WERI-Rb-1 (cell line): Measurements from ENCODE around the gene GTF3A.

ENCODE experiments used
- DNase-seq: peaks from one replicate; pipeline ENCODE4 v3.0.0-alpha.2; 2020
- H3K27ac ChIP-seq: fragments of 250-450 bp; sonication (Bioruptor Pico); 2 replicates; pipeline ENCODE4 v1.5.1; 2020; ENCODE audit warnings: mild to moderate bottlenecking, moderate library complexity
- H3K27me3 ChIP-seq: fragments of 250-450 bp; sonication (Bioruptor Pico); 2 replicates; pipeline ENCODE4 v1.5.1; 2021; ENCODE audit warnings: mild to moderate bottlenecking, low read depth, moderate library complexity; ENCODE audit not compliant: insufficient read depth, severe bottlenecking
- H3K36me3 ChIP-seq: fragments of 250-450 bp; sonication (Bioruptor Pico); 2 replicates; pipeline ENCODE4 v1.5.1; 2020; ENCODE audit warnings: mild to moderate bottlenecking, moderate library complexity
- H3K4me3 ChIP-seq: 2 replicates; pipeline ENCODE4 v1.5.1; 2011; ENCODE audit warnings: low read depth, mild to moderate bottlenecking, control low read depth, low read length
- H3K9me3 ChIP-seq: fragments of 250-450 bp; sonication (Bioruptor Pico); 2 replicates; pipeline ENCODE4 v1.5.1; 2021; ENCODE audit warnings: mild to moderate bottlenecking, moderate library complexity; ENCODE audit not compliant: severe bottlenecking
- TF ChIP-seq, protein P1 (sequence below): IDR thresholded peaks from 2 replicates; pipeline ENCODE4 v1.5.1; 2011; ENCODE audit warnings: low read depth, mild to moderate bottlenecking, control low read depth, inconsistent platforms, low read length

GTF3A gene

DNA sequence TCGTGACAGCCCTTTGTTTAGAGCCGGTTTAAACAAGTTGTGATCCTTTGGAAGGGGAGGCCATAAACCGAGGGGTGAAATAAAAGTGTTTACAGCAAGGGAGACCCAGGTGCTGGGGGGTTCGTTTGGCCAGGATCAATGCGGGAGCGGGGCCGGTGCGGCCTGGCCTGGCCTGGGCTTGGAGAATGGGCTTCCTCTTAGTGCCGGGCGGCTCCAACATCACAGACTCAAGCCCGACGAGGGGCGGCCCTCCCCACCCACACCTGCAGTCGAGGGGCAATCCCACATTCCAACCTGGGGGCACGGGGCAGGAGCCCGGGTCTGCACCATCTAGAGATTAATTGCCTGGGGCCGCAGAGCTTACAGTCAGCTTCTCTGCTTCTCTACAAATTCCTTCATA lies 42.8 kb upstream of the GTF3A start:
- TF ChIP-seq, protein P1, sequence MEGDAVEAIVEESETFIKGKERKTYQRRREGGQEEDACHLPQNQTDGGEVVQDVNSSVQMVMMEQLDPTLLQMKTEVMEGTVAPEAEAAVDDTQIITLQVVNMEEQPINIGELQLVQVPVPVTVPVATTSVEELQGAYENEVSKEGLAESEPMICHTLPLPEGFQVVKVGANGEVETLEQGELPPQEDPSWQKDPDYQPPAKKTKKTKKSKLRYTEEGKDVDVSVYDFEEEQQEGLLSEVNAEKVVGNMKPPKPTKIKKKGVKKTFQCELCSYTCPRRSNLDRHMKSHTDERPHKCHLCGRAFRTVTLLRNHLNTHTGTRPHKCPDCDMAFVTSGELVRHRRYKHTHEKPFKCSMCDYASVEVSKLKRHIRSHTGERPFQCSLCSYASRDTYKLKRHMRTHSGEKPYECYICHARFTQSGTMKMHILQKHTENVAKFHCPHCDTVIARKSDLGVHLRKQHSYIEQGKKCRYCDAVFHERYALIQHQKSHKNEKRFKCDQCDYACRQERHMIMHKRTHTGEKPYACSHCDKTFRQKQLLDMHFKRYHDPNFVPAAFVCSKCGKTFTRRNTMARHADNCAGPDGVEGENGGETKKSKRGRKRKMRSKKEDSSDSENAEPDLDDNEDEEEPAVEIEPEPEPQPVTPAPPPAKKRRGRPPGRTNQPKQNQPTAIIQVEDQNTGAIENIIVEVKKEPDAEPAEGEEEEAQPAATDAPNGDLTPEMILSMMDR: no peak
- Histone ChIP-seq H3K27me3 (peaks cover 90% of the 10 kb centered on the region), H3K36me3 (no peaks in the 10 kb centered on the region), H3K4me3 (no peak overlapping the region), H3K27ac (no peak overlapping the region), H3K9me3 (peaks cover 2% of the 10 kb centered on the region)
- no peak for DNase-seq

GRCh38 chr13:27383104-27383921 lies 41.1 kb upstream of the GTF3A start:
- TF ChIP-seq, protein P1: 0 out of 2 replicates have a peak, but pooled peaks have one; percentile 10
- H3K4me3 ChIP-seq: no peak overlapping the region
- no peaks in the 10 kb centered on the region for H3K36me3 ChIP-seq
- DNase-seq: no peak
- H3K27ac ChIP-seq: no peak overlapping the region
- peaks cover 2% of the 10 kb centered on the region for H3K9me3 ChIP-seq
- peaks cover 90% of the 10 kb centered on the region for H3K27me3 ChIP-seq

- DNase-seq: no peak
- no peaks in the 10 kb centered on the region for H3K36me3 ChIP-seq
- H3K27ac ChIP-seq: no peak overlapping the region
- TF ChIP-seq, protein P1: no peak
- H3K27me3 ChIP-seq: peaks cover 94% of the 10 kb centered on the region
- no peak overlapping the region for H3K4me3 ChIP-seq
- peaks cover 2% of the 10 kb centered on the region for H3K9me3 ChIP-seq
Observed at GRCh38 chr13:27384285-27384684, 40.1 kb upstream of the GTF3A start.

DNA sequence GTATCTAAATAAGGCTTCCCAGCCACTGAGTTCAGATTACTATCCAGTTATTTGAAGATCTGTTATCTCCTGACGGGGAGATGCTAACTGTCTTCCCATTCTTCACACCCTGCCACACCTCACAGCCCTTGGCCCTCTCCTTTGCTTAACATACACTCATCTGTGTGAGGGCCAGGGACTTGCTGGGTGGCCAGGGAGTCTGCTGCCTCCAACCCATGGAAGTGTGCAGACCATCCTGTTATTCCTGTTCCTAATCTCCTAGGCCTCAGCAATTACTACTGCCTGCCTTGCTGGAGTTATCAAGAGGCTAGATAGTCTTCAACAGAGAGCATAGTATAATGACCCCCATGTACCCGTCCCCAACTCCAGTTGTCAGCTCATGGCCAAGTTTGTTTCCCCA lies 36.2 kb upstream of the GTF3A start:
- TF ChIP-seq, protein P1: no peak
- no peak overlapping the region for H3K4me3 ChIP-seq
- peaks cover 94% of the 10 kb centered on the region for H3K27me3 ChIP-seq
- DNase-seq: no peak
- no peaks in the 10 kb centered on the region for H3K36me3 ChIP-seq
- no peak overlapping the region for H3K27ac ChIP-seq
- peaks cover 2% of the 10 kb centered on the region for H3K9me3 ChIP-seq

GRCh38 chr13:27389891-27390290 lies 34.5 kb upstream of the GTF3A start:
- no peak overlapping the region for H3K4me3 ChIP-seq
- H3K27ac ChIP-seq: no peak overlapping the region
- TF ChIP-seq, protein P1: no peak
- no peaks in the 10 kb centered on the region for H3K36me3 ChIP-seq
- H3K27me3 ChIP-seq: peaks cover 93% of the 10 kb centered on the region
- DNase-seq: no peak
- no peaks in the 10 kb centered on the region for H3K9me3 ChIP-seq

GRCh38 chr13:27391471-27391870 lies 32.9 kb upstream of the GTF3A start:
- H3K9me3 ChIP-seq: peaks cover 5% of the 10 kb centered on the region
- no peaks in the 10 kb centered on the region for H3K36me3 ChIP-seq
- TF ChIP-seq, protein P1: no peak
- peaks cover 94% of the 10 kb centered on the region for H3K27me3 ChIP-seq
- DNase-seq: no peak
- H3K4me3 ChIP-seq: no peak overlapping the region
- H3K27ac ChIP-seq: no peak overlapping the region
